ENCODE results near the gene ANKRD7.
A peak's percentile ranks its signal among the peaks of the same experiment; 100 is the strongest.

ANKRD7 gene

GRCh38 chr7:118224521-118224920, at the start of gene ANKRD7:
ANKRD7 (plus strand) TSS chr7:118224704; CDS start chr7:118224831, 127 bp downstream.
- no peak for FAIRE-seq

GRCh38 chr7:118175740-118176139, 48.8 kb upstream of the ANKRD7 start:
- FAIRE-seq: no peak

GRCh38 chr7:118179191-118179590, 45.3 kb upstream of the ANKRD7 start:
- no peak for FAIRE-seq

GRCh38 chr7:118182593-118183427, 41.7 kb upstream of the ANKRD7 start:
- FAIRE-seq: no peak

GRCh38 chr7:118183428-118183785, 41.1 kb upstream of the ANKRD7 start:
- FAIRE-seq: no peak

- peak; percentile 97 for FAIRE-seq
These were observed 40.5 kb upstream of the ANKRD7 start, which contains the start of gene LSM8 for GRCh38 chr7:118183786-118184564. LSM8 (plus strand) TSS chr7:118184164; CDS start chr7:118184224, 60 bp downstream.

- no peak for FAIRE-seq
These were observed 40.0 kb upstream of the ANKRD7 start for GRCh38 chr7:118184565-118184940.

- no peak for FAIRE-seq
These were observed 39.2 kb upstream of the ANKRD7 start for GRCh38 chr7:118185163-118185860.

- FAIRE-seq: no peak
These were observed 38.0 kb upstream of the ANKRD7 start for GRCh38 chr7:118186501-118186900.

GRCh38 chr7:118194571-118194970, 29.9 kb upstream of the ANKRD7 start:
- FAIRE-seq: no peak

- FAIRE-seq: peak; percentile 88
These were observed 28.5 kb upstream of the ANKRD7 start for GRCh38 chr7:118195837-118196474.

- no peak for FAIRE-seq
These were observed 22.4 kb upstream of the ANKRD7 start for GRCh38 chr7:118202061-118202460.

GRCh38 chr7:118214051-118214832, 10.3 kb upstream of the ANKRD7 start:
- no peak for FAIRE-seq

- no peak for FAIRE-seq
These were observed 9.7 kb upstream of the ANKRD7 start for GRCh38 chr7:118214833-118215182.

- FAIRE-seq: no peak
These were observed 7.3 kb upstream of the ANKRD7 start for GRCh38 chr7:118217210-118217619.

GRCh38 chr7:118218413-118219156, 5.9 kb upstream of the ANKRD7 start:
- FAIRE-seq: no peak

- no peak for FAIRE-seq
These were observed 5.4 kb upstream of the ANKRD7 start for GRCh38 chr7:118219157-118219512.

GRCh38 chr7:118220583-118220982, 3.9 kb upstream of the ANKRD7 start:
- no peak for FAIRE-seq

- FAIRE-seq: no peak
These were observed 1.9 kb upstream of the ANKRD7 start for GRCh38 chr7:118222591-118222990.

GRCh38 chr7:118232837-118233236, 8.3 kb downstream of the ANKRD7 start:
- no peak for FAIRE-seq

GRCh38 chr7:118233799-118234198, 9.3 kb downstream of the ANKRD7 start:
- no peak for FAIRE-seq

- no peak for FAIRE-seq
These were observed 14.5 kb downstream of the ANKRD7 start for GRCh38 chr7:118239014-118239413.

Data from G401.6 (cell line).